HG03439 (cell line): ENCODE results near the gene MACO1.

Experiments used
- ATAC-seq: cut with Tn5 transposase; IDR thresholded peaks from one replicate; pipeline ENCODE4 v1.9.1; 2021; ENCODE audit warnings: mild to moderate bottlenecking, moderate library complexity; ENCODE audit not compliant: unreplicated experiment

The MACO1 gene

GRCh38 chr1:25538191-25538767 lies 107.6 kb downstream of the MACO1 start:
- no peak for ATAC-seq

DNA sequence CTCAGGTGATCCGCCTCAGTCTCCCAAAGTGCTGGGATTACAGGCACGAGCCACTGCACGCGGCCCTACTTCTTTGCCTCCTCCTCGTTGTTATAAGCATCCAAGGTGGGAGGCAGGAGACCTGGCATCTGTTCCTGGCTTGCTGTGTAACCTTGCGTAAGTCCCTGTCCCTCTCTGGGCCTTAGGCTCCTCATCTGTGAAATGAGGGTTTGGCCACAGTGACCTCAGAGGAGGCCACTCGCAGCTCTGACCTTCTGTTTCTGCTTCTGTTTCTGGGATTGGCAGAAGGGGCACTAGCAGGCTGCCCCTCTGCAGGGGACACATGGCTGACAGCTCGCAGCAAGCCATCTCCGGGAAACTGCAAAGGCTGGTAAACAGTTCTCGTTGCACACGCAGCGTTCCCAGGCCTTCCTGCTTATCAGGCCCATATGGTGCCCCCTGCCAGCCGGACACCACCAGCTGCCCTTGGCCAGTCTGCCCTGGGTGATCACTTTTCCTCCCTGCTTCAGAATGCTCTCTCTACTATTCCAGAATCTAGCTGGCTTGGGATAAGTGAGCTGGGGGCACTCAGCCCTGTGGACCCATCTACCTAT lies 110.1 kb downstream of the MACO1 start:
- ATAC-seq = no peak

DNA sequence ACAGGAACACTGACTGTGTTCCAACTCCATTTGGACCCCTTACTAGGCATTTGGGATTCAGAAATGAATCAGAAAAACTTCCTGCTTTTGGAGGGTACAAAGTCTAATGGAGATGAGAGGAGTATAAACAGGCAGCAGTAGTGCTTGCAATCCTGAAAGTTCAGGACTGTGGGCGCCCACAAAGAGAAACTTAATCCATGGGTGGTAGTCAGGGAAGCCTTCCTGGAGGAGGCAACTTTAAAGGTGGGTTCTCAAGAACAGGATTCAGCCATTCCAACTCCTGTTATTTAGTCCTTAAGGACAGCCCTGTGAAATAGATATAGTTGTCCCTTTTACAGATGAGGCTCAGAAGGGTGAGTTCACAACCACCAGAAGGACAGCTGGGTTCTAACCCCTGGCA lies 110.7 kb downstream of the MACO1 start:
- ATAC-seq = no peak

GRCh38 chr1:25541889-25542658 lies 111.4 kb downstream of the MACO1 start:
- ATAC-seq = no peak

DNA sequence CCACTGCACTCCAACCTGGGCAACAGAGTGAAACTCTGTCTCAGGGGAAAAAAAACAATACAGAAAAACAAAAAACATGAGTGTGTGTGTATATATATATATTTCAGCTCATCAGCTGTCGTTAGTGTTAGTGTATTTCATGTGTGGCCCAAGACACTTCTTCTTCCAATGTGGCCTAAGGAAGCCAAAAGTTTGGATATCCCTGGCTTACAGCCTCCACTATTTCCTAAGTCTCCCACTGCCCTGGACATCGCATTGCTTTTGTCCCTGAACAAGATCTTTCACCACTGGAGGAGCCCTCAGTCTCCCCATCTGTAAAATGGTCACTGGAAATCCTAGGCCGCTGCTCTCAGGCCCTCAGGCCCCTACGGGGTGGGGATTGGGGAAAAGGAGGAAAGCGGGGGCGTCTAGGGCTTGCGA lies 112.3 kb downstream of the MACO1 start:
- ATAC-seq = no peak

- peak; percentile 84 for ATAC-seq
These were observed 112.9 kb downstream of the MACO1 start, which contains the start of gene LDLRAP1 for GRCh38 chr1:25543425-25544242. Gene LDLRAP1 (plus strand): TSS chr1:25543606. CDS start chr1:25543699, 93 bp downstream.

- no peak for ATAC-seq
These were observed 113.6 kb downstream of the MACO1 start for GRCh38 chr1:25544243-25544764.

GRCh38 chr1:25544819-25545218 lies 114.1 kb downstream of the MACO1 start:
- no peak for ATAC-seq

GRCh38 chr1:25545767-25546166 lies 115.1 kb downstream of the MACO1 start:
- no peak for ATAC-seq

GRCh38 chr1:25546193-25546592 lies 115.5 kb downstream of the MACO1 start:
- no peak for ATAC-seq

DNA sequence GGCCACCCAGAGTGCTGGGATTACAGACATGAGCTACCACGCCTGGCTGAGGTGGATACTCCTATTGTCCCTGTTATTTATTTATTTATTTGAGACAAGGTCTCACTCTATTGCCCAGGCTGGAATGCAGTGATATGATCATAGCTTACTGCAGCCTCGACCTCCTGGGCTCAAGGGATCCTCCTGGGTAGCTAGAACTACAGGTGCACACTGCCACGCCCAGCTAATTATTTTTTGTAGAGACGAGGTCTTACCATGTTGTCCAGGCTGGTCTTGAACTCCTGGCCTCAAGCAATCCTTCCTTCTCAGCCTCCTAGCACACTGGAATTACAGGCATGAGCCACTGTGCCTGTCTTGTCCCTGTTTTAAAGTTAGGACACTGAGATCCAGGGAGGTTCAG lies 117.9 kb downstream of the MACO1 start:
- ATAC-seq = no peak

- ATAC-seq = peak; percentile 88
These were observed 118.8 kb downstream of the MACO1 start for GRCh38 chr1:25549273-25550154.
